ENCODE measurements around the gene ERC2. TPM values are rescaled to one million over a fixed set of nuclear protein-coding genes. Genes with fewer than 3 reads are reported as not detected.

The ERC2 gene
- total and polyA plus RNA-seq, 2 of the 13 experiments (the other 11 are each of a cell fraction or from before 2014, with no cell fraction given) = 0.16 to 0.22 TPM

- POLR2A ChIA-PET = no interaction called here
- CTCF ChIA-PET (ENCODE audit: low intra/inter-chr PET ratio, low total read pairs) = no interaction called here
Measured at GRCh38 chr3:55637906-55638638, 830.2 kb downstream of the ERC2 start.

More at GRCh38 chr3:55637906-55638638, 830.2 kb downstream of the ERC2 start:
- H3K4me2 ChIP-seq (ENCODE audit: low read depth, low read length) = no peak overlapping the region
- TF ChIP-seq ATF7 (IDR thresholded peaks at IDR 0.05) = 0 out of 2 replicates have a peak, but pooled peaks have one; percentile 17
- TF ChIP-seq ATF7 (CRISPR knock-in tag; IDR thresholded peaks at IDR 0.05) = no peak
- TF ChIP-seq GMEB2 (CRISPR knock-in tag; IDR thresholded peaks at IDR 0.05; ENCODE audit: low read depth) = no peak
- H3K4me3 ChIP-seq (replicated peaks in 1 of 3; ENCODE audit: insufficient read depth in 1 of 3, low read depth in 2 of 3, low read length in 3 of 3) = no peak overlapping the region
- no peak overlapping the region for H2AFZ ChIP-seq (ENCODE audit: low read length)
- intact Hi-C loops (cut with micrococcal nuclease; ENCODE audit: unreplicated experiment) = no loop called here
- FAIRE-seq (no peak), DNase-seq (ENCODE audit: low spot score) (no peak), ATAC-seq (no peak)
- H3K4me1 ChIP-seq (ENCODE audit: insufficient read depth, low read length) = no peaks in the 10 kb centered on the region
- no peak overlapping the region for H3K9ac ChIP-seq (ENCODE audit: insufficient read depth, low read depth, low read length)
- H3K9me3 ChIP-seq (ENCODE audit: low read length) = no peaks in the 10 kb centered on the region
- no peaks in the 10 kb centered on the region for H4K20me1 ChIP-seq (ENCODE audit: insufficient read depth, low read length)
- no TSS peak for BruUV-seq (replicated peaks)
- peaks cover 0 to 1% of the 10 kb centered on the region in 2 experiments; a peak in 1 of 5 replicates for H3K27me3 ChIP-seq (ENCODE audit: control insufficient read depth in 1 of 2, insufficient read depth in 2 of 2, low read length in 2 of 2)
- no peaks in the 10 kb centered on the region for H3K79me2 ChIP-seq (ENCODE audit: insufficient read depth, low read length)
- H3K36me3 ChIP-seq (replicated peaks in 1 of 2; ENCODE audit: control insufficient read depth in 1 of 2, insufficient read depth in 2 of 2, low read length in 2 of 2) = no peaks in the 10 kb centered on the region
- no peak overlapping the region for H3K27ac ChIP-seq (ENCODE audit: extremely low read length, insufficient read depth, low read length)
- in situ Hi-C loops (cut with HindIII; ENCODE audit: extremely low pct_ligation_motif_present, low pct_unique_long_range_greater_than_20kb) = no loop called here
- 16% methylated on average over 7 of the region's 7 CpGs for WGBS (ENCODE audit: low lambda C conversion rate)
